GM10248 (cell line): Measurements from ENCODE around the gene SLC41A3.

Source experiments
- CTCF ChIA-PET: fragments of 300-600 bp; sonication (Branson Sonifier 250); formaldehyde crosslinking; extraction: SDS; loops from one replicate; lab custom pipeline; 2021; ENCODE audit warnings: antibody characterized with exemption; lab: Yijun Ruan, JAX
- POLR2A ChIA-PET: fragments of 350-650 bp; sonication (Branson Sonifier 250); formaldehyde crosslinking; extraction: SDS; loops from one replicate; lab custom pipeline; 2020; ENCODE audit warnings: antibody characterized with exemption; lab: Yijun Ruan, JAX
- DNase-seq: peaks from one replicate; pipeline ENCODE4 v3.0.0; 2012; ENCODE audit errors: extremely low spot score
- TF ChIP-seq, protein P1 (sequence below): IDR thresholded peaks from 2 replicates; pipeline ENCODE4 v1.5.1; 2012; ENCODE audit warnings: mild to moderate bottlenecking, low read depth; ENCODE audit errors: extremely low read depth, missing control alignments, control extremely low read depth

SLC41A3 gene

DNA sequence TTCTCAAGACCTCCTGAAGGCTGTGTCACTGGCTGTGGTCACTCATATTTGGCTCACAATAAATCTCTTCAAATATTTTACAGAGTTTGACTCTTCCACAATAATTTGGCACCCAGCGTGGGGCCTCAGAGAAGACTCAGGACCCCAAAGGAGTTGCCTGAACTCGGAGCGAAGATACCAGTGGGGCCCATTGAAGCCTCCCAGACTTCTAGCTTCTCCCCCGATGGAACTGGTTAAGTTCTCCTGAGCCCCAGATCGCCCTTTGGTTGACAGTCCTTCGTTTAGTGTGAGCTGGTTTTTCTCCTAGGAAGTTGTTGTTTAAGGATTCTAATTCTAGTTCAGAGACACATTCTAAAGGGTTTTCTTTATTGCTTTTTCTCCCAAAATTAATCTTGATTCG lies 1.4 kb upstream of the SLC41A3 start:
- ChIA-PET CTCF (no interaction called here), POLR2A (no interaction called here)
- no peak for DNase-seq
- TF ChIP-seq, protein P1, sequence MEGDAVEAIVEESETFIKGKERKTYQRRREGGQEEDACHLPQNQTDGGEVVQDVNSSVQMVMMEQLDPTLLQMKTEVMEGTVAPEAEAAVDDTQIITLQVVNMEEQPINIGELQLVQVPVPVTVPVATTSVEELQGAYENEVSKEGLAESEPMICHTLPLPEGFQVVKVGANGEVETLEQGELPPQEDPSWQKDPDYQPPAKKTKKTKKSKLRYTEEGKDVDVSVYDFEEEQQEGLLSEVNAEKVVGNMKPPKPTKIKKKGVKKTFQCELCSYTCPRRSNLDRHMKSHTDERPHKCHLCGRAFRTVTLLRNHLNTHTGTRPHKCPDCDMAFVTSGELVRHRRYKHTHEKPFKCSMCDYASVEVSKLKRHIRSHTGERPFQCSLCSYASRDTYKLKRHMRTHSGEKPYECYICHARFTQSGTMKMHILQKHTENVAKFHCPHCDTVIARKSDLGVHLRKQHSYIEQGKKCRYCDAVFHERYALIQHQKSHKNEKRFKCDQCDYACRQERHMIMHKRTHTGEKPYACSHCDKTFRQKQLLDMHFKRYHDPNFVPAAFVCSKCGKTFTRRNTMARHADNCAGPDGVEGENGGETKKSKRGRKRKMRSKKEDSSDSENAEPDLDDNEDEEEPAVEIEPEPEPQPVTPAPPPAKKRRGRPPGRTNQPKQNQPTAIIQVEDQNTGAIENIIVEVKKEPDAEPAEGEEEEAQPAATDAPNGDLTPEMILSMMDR: no peak

GRCh38 chr3:126084768-126085180 lies 850 bp upstream of the SLC41A3 start:
- CTCF ChIA-PET: interaction anchor here (0.7 to 1.1 kb wide), 2 partner anchors 19 kb away, joined by 3 read pairs; no protein-coding TSS in a partner anchor
- TF ChIP-seq, protein P1: no peak
- POLR2A ChIA-PET: no interaction called here
- no peak for DNase-seq

DNA sequence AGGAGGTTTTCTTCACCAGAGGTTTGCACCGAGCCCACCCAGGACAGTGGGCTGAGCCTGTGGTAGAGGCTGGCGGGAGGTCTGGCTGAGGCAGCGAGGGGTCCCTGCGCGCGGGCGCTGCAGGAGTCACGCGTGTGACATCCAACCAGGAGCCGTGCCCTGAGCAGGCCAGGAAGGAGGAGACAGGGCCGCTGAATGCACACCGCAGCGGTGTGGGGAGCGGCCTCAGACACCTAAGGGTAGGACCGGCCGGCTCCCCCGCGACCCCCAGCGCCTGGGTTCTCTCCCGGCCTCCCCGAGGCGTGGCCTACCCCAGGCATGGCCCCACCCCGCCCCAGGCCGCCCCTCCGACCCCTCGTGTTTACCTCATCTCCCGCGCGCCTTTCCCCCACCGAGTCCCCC lies 412 bp downstream of the SLC41A3 start:
- ChIA-PET POLR2A (no interaction called here), CTCF (interaction anchor here (1.1 kb wide), 1 partner anchor 18 kb away, joined by 3 read pairs; no protein-coding TSS in a partner anchor)
- peak; percentile 68 for DNase-seq
- TF ChIP-seq, protein P1: no peak

- POLR2A ChIA-PET: no interaction called here
- TF ChIP-seq, protein P1: no peak
- CTCF ChIA-PET: no interaction called here
- peak; percentile 30 for DNase-seq
Observed at GRCh38 chr3:126083138-126083445, 832 bp downstream of the SLC41A3 start.

DNA sequence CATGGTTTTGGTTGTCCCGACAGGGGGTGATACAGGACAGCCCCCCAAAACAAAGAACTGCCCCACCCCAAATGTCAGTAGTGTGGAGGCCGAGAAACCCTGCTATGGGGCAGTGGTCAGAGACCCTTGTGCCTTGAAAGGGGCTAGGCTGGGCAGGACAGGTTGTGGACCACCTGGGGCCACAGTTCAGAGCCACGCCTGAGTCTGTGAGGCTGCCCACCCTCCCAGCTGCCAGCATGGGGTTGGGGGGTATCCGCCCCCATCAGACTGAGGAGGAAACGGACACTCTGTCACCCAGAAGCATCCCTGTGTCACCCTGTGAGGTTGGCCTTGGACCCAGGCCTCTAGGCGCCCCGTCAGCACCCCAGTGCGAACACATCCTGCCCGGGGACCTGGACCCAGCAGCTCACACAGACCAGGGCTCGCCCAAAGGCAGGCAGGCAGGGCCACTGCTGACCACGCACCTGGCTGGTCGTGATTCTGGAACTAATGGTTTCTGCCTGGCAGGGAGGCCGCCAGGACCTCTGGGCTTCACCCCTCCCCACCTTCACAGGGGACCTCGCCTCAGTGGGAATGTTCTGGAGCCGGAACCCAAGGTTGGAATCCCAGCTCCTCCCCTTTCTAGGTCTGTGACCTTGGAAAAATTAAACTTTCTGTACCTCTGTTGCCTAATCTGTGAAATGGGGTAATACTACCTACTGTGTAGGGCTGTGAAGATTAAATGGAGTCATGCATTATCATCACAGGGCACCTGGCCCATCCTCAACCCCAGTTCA lies 1.4 kb downstream of the SLC41A3 start:
- no peak for DNase-seq
- CTCF ChIA-PET: interaction anchor here (2.0 kb wide), 1 partner anchor 13 kb away, joined by 6 read pairs; no protein-coding TSS in a partner anchor
- POLR2A ChIA-PET: no interaction called here
- TF ChIP-seq, protein P1: no peak

DNA sequence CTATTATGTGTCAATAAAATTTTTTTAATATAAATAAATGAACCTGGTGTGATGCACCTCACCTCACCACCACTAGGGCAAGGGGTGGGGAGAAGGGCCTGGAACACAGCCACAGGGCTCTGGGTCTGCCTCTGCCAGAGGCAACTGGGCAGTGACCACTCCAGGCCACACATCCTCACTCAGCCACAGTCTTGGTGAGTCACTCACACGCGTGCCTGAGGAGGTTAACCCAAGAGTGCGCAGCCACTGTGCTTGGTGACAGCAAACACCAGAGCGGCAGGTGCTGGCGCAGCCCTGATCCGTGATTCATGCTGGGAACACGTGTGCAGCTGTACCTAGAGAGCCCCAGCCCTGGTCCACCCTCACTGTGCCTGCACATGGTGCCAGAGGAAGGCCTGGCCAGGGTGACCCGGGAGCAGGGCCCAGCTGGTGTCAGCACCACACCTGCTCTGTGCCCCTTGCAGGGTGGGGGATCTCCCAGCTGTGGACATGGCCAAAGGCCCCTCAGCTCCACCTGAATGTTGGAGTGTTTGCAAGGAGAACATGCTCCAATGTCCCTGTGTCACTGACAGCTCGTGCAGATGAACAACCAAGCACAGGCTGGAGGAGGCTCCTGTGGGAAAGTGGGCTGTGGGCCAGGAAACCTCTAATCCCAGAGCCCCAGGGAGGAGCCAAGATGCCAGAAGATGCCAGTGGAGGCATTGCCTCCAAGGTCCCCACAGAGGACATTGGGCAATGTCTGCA lies 2.1 kb downstream of the SLC41A3 start:
- CTCF ChIA-PET: interaction anchor here (1.2 to 2.0 kb wide), 2 partner anchors 12 to 21 kb away, joined by 3 to 6 read pairs; no protein-coding TSS in a partner anchor
- TF ChIP-seq, protein P1: no peak
- no peak for DNase-seq
- POLR2A ChIA-PET: no interaction called here
